Esophagus (tissue), 2 donors: ENCODE measurements around the gene PARN. TPM values are rescaled to one million over a fixed set of nuclear protein-coding genes. Genes with fewer than 3 reads are reported as not detected.

Source experiments
- H3K27ac ChIP-seq, 2 donors: one replicate each; pipeline ENCODE4 v1.5.1; 2013; ENCODE audit warnings: low read depth in 2 of 2, mild to moderate bottlenecking in 2 of 2, inconsistent platforms in 1 of 2, low read length in 1 of 2, moderate library complexity in 1 of 2
- H3K27me3 ChIP-seq, 2 donors: one replicate each; pipeline ENCODE4 v1.6.1; 2013; ENCODE audit warnings: low read length in 2 of 2, control low read depth in 1 of 2, mild to moderate bottlenecking in 1 of 2; ENCODE audit not compliant: insufficient read depth in 2 of 2, control insufficient read depth in 1 of 2
- H3K36me3 ChIP-seq, 2 donors: one replicate each; pipeline ENCODE4 v1.6.1; 2013; ENCODE audit warnings: low read length in 1 of 2; ENCODE audit not compliant: control insufficient read depth in 2 of 2, insufficient read depth in 2 of 2
- H3K4me1 ChIP-seq, 2 donors: one replicate each; pipeline ENCODE4 v1.6.1; 2013; ENCODE audit warnings: low read length in 1 of 2; ENCODE audit not compliant: control insufficient read depth in 2 of 2, insufficient read depth in 2 of 2
- H3K4me3 ChIP-seq, 2 donors: one replicate each; pipeline ENCODE4 v1.5.1; 2013; ENCODE audit warnings: low read length in 2 of 2, mild to moderate bottlenecking in 2 of 2, low read depth in 1 of 2, moderate library complexity in 1 of 2
- H3K9me3 ChIP-seq, 2 donors: one replicate each; pipeline ENCODE4 v1.6.1; 2013; ENCODE audit warnings: mild to moderate bottlenecking in 2 of 2, low read depth in 1 of 2, low read length in 1 of 2, moderate library complexity in 1 of 2; ENCODE audit not compliant: control insufficient read depth in 2 of 2, insufficient read depth in 1 of 2
- WGBS, 2 donors: extraction: QIAGEN DNeasy Blood & Tissue Kit; methylation state at CpG; one replicate each; pipeline ENCODE4 v1.1.7; 2013; 5-methylcytosine and 5-hydroxymethylcytosine counted together
- polyA plus RNA-seq, 2 donors: library from polyadenylated mRNA; stranded (reverse); fragments of 200-250 nt; gene quantifications; one replicate each; pipeline ENCODE4 v1.2.3, GENCODE V29; 2013
- donor health status: healthy with polysubstance abuse.
- donor health status: Bipolar disorder and iron deficiency.

The PARN gene
- polyA plus RNA-seq, 2 donors = 5.5 to 11.9 TPM

- Histone ChIP-seq H3K9me3 (no peaks in the 10 kb centered on the region), H3K36me3 (no peaks in the 10 kb centered on the region), H3K4me3 (no peak overlapping the region), H3K27me3 (no peaks in the 10 kb centered on the region), H3K27ac (no peak overlapping the region), H3K4me1 (no peaks in the 10 kb centered on the region)
- WGBS, 2 donors = 97 to 98% methylated on average over 5 of the region's 5 CpGs
Observed at GRCh38 chr16:14525596-14525995, 104.5 kb downstream of the PARN start.

GRCh38 chr16:14524979-14525378 lies 105.1 kb downstream of the PARN start:
- H3K27ac ChIP-seq = no peak overlapping the region
- H3K4me1 ChIP-seq = no peaks in the 10 kb centered on the region
- no peak overlapping the region for H3K4me3 ChIP-seq
- no peaks in the 10 kb centered on the region for H3K9me3 ChIP-seq
- no peaks in the 10 kb centered on the region for H3K27me3 ChIP-seq
- no peaks in the 10 kb centered on the region for H3K36me3 ChIP-seq
- WGBS, 2 donors = 86 to 88% methylated on average over 3 of the region's 3 CpGs

GRCh38 chr16:14523632-14524031 lies 106.4 kb downstream of the PARN start:
- Histone ChIP-seq H3K9me3 (no peaks in the 10 kb centered on the region), H3K36me3 (no peaks in the 10 kb centered on the region), H3K4me3 (no peak overlapping the region), H3K4me1 (no peaks in the 10 kb centered on the region), H3K27me3 (no peaks in the 10 kb centered on the region), H3K27ac (no peak overlapping the region)
- WGBS, 2 donors = 89 to 95% methylated on average over 2 of the region's 2 CpGs

- no peaks in the 10 kb centered on the region for H3K9me3 ChIP-seq
- H3K27ac ChIP-seq = no peak overlapping the region
- H3K36me3 ChIP-seq = no peaks in the 10 kb centered on the region
- no peak overlapping the region for H3K4me3 ChIP-seq
- H3K4me1 ChIP-seq = no peaks in the 10 kb centered on the region
- H3K27me3 ChIP-seq = no peaks in the 10 kb centered on the region
Observed at GRCh38 chr16:14522671-14523070, 107.4 kb downstream of the PARN start.

DNA sequence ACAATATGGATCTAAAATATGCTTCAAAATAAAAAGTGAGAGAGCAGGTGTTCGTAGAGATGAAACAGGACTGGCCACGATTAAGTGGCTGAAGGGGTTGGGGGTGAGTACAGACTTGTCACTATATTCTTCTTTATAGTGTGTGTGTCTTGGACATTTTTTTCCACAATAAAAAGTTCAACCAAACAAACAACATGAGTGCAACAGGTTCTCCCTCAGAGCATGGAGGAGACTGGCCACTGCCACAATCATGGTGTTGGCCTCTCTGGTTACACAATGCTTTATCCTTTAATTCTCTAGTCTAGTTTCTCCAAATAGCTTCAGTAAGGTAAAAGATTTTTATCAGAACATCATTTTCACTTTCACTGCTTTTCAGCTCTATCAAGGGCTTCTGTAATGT lies 109.3 kb downstream of the PARN start:
- H3K4me1 ChIP-seq = no peaks in the 10 kb centered on the region
- H3K27ac ChIP-seq = no peak overlapping the region
- no peaks in the 10 kb centered on the region for H3K9me3 ChIP-seq
- WGBS, 2 donors = 90 to 98% methylated on average over 2 of the region's 2 CpGs
- H3K27me3 ChIP-seq = no peaks in the 10 kb centered on the region
- H3K4me3 ChIP-seq = no peak overlapping the region
- no peaks in the 10 kb centered on the region for H3K36me3 ChIP-seq

DNA sequence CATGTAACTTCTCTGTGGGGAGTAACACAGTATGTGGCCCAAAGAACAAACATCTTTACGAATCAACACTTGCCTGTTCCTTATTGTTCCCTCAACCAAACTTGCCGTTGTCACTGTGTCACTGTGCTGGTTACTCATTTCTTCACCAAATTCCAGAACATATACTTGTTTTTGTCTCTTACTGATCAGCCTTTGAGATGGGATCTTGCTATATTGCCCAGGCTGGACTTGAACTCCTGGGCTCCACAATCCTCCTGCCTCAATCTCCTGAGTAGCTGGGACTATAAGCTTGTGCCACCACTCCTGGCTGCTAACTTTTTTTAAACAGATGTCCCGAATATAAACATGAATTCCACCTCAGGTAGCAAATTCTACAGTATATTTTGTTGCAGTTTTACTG lies 115.1 kb downstream of the PARN start:
- 92 to 93% methylated on average over 3 of the region's 3 CpGs for WGBS, 2 donors
- H3K27me3 ChIP-seq = no peaks in the 10 kb centered on the region

DNA sequence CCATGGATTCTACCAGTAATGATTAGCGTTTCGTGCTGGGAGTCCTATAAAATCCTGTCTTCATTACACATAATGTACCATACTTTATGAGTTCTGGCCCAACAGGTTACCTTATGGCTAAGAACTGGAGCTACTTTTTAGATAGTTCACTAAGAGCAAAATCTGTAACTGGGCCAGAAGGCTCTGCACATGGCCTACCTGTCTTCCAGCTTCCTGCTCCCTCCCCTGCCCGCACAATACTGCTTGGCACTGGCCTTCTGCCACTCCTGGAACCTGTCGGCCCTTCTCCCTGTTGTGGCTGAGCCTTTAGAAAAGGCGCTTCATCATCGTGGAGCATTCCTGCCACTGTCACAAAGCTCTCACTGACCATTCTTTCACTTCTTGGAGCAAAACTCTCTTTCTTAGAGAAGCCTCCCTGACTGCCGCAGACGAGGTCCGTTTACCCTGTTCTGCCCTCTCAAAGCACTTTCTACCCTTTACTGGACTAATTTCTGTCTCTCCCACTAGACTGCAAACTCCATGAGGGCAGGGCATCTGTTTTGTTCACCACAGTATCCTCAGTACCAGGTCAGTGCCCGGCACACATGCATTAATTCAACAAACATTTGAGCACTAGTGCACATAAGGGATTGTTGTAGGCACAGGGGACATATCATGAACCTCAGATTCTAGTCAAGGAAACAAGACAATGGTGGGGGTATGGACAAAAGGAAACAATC lies 116.5 kb downstream of the PARN start:
- H3K27ac ChIP-seq = no peak overlapping the region
- H3K9me3 ChIP-seq = no peaks in the 10 kb centered on the region
- H3K36me3 ChIP-seq = no peaks in the 10 kb centered on the region
- no peaks in the 10 kb centered on the region for H3K27me3 ChIP-seq
- H3K4me3 ChIP-seq = no peak overlapping the region
- 81 to 83% methylated on average over 10 of the region's 10 CpGs for WGBS, 2 donors
- H3K4me1 ChIP-seq = no peaks in the 10 kb centered on the region

More for the DNA sequence above, 115.1 kb downstream of the PARN start:
- Histone ChIP-seq H3K27ac (no peak overlapping the region), H3K4me3 (no peak overlapping the region), H3K36me3 (no peaks in the 10 kb centered on the region), H3K4me1 (no peaks in the 10 kb centered on the region), H3K9me3 (no peaks in the 10 kb centered on the region)

DNA sequence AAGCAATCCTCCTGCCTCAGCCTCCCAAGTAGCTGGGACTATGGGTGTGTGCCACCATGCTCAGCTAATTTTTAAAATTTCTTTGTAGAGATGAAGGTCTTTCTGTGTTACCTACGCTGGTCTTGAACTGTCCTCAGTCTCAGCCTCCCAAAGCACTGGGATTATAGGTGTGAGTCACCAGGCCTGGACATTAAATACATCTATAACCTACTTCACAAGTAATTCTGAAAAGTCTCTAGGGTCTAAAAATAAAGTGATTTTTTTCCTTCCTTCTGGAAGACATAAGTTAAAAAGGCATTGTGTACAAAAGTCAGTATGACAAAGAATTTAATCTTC lies 118.3 kb downstream of the PARN start:
- Histone ChIP-seq H3K4me3 (no peak overlapping the region), H3K4me1 (no peaks in the 10 kb centered on the region), H3K27me3 (no peaks in the 10 kb centered on the region), H3K36me3 (no peaks in the 10 kb centered on the region), H3K9me3 (no peaks in the 10 kb centered on the region), H3K27ac (peak overlapping the region in 1 of 2 donors; percentile 49)
- 78 to 90% methylated on average over 1 of the region's 1 CpG for WGBS, 2 donors

DNA sequence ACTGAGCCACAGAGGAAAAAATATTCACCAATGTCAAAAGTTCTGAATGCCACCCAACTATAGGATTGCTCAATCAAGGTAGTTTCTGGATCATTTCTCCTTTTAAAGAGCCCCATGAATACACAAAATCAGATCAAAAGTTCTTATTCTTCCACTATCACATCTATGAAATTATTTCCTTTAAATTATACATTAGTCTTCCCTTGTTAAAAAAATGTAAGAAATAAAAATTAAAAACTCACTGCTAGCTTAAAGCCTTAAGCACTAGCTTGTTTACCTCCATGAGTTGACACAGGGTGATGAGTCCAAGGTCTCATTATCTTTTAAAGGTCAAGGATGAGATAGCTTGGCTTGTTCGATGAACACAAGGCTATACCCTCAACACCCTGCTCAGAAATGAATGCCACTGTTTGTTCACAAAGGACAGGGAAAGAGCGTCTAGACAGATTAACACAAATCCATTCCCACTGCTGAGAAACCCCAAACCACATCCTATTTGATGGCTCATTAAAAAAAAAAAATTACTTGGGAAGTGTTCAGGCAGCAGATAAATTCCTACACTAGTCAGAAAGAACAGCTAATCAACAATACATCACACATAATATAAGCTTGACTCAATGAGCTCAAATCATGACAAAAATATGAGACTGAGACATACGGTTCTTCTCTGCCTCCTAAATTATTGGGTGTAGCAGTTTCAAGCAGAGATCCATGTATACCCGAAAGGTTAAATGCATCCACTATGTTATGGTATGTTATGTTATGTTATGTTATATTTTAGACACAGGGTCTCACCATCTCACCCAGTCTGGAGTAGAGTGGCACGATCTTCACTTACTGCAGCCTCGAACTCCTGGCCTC lies 118.9 kb downstream of the PARN start:
- Histone ChIP-seq H3K4me3 (no peak overlapping the region), H3K4me1 (no peaks in the 10 kb centered on the region), H3K9me3 (no peaks in the 10 kb centered on the region), H3K27ac (peak overlapping the region in 1 of 2 donors; percentile 49), H3K27me3 (no peaks in the 10 kb centered on the region), H3K36me3 (no peaks in the 10 kb centered on the region)
- 80 to 81% methylated on average over 6 of the region's 6 CpGs for WGBS, 2 donors

GRCh38 chr16:14510581-14510938 lies 119.5 kb downstream of the PARN start:
- Histone ChIP-seq H3K4me1 (no peaks in the 10 kb centered on the region), H3K4me3 (no peak overlapping the region), H3K36me3 (no peaks in the 10 kb centered on the region), H3K9me3 (no peaks in the 10 kb centered on the region), H3K27ac (no peak overlapping the region), H3K27me3 (no peaks in the 10 kb centered on the region)
- WGBS, 2 donors = 85 to 88% methylated on average over 2 of the region's 2 CpGs
